HCT116 (cell line): ENCODE results near the gene CDYL. TPM values are rescaled to one million over a fixed set of nuclear protein-coding genes. Genes with fewer than 3 reads are reported as not detected.

Source experiments
- ATAC-seq: fragments of 200-7000 bp; cut with Tn5 transposase; 2 replicates; pipeline ENCODE4 v1.9.1; 2020; ENCODE audit warnings: mild to moderate bottlenecking, moderate library complexity
- BruUV-seq: library from RNA; stranded (reverse); fragments of 400-500 nt; replicated peaks from 2 replicates; lab custom pipeline; 2021; lab: Mats Ljungman, UMichigan
- CTCF ChIA-PET: fragments of 300-600 bp; sonication (Branson Sonifier 250); formaldehyde crosslinking; loops from one replicate; lab custom pipeline; 2021; ENCODE audit warnings: antibody characterized with exemption; lab: Charles Lee
- POLR2A ChIA-PET: fragments of 300-600, 350-600 bp; sonication (Branson Sonifier 250); formaldehyde crosslinking; loops from one replicate; lab custom pipeline; 2021; ENCODE audit warnings: antibody characterized with exemption; lab: Charles Lee
- RAD21 ChIA-PET, 2 experiments: fragments of 300-600 bp; sonication (Branson Sonifier 250); formaldehyde crosslinking; loops; one replicate each; lab custom pipeline; 2023; ENCODE audit warnings: low total read pairs in 2 of 2; ENCODE audit not compliant: uncharacterized antibody in 2 of 2, unreplicated experiment in 2 of 2, low non-redundant PET in 1 of 2; lab: Charles Lee
- DNase-seq: peaks from one replicate; pipeline ENCODE4 v3.0.0-alpha.2; 2010; ENCODE audit warnings: low read depth, low spot score
- H2AFZ ChIP-seq: fragments of 200-600 bp; shearing (Covaris generic), sonication (generic); 2 replicates; pipeline ENCODE4 v1.6.1; 2017; ENCODE audit warnings: low read depth, mixed run types, mixed read lengths, antibody characterized with exemption, low read length; ENCODE audit not compliant: poor library complexity, severe bottlenecking
- H3K27ac ChIP-seq: 2 replicates; pipeline ENCODE4 v1.5.1; 2012; ENCODE audit warnings: low read depth, low read length
- H3K27me3 ChIP-seq: fragments of 200-600 bp; sonication (generic); 2 replicates; pipeline ENCODE4 v1.6.1; 2016; ENCODE audit warnings: mixed run types, low read length, mixed read lengths; ENCODE audit not compliant: insufficient read depth
- H3K36me3 ChIP-seq, 2 experiments: fragments of 200-500 bp in 1 of 2; fragments of 200-600 bp in 1 of 2; sonication (Bioruptor generic) in 1 of 2; sonication (generic) in 1 of 2; 2 replicates each; pipeline versions ENCODE4 v1.5.1 to v1.6.1; 2014 to 2016; ENCODE audit warnings: low read length in 2 of 2, inconsistent platforms in 1 of 2, mixed read lengths in 1 of 2, mixed run types in 1 of 2; ENCODE audit not compliant: insufficient read depth in 2 of 2, control insufficient read depth in 1 of 2
- H3K4me1 ChIP-seq, 2 experiments: fragments of 200-600 bp in 1 of 2; sonication (generic) in 1 of 2; 2 replicates each; pipeline versions ENCODE4 v1.5.1 to v1.6.1; 2012 to 2017; ENCODE audit warnings: low read length in 2 of 2, inconsistent platforms in 1 of 2, mild to moderate bottlenecking in 1 of 2, mixed read lengths in 1 of 2, mixed run types in 1 of 2, moderate library complexity in 1 of 2; ENCODE audit not compliant: insufficient read depth in 2 of 2, control insufficient read depth in 1 of 2
- H3K4me2 ChIP-seq: fragments of 200-600 bp; sonication (generic); 2 replicates; pipeline ENCODE4 v1.6.1; 2017; ENCODE audit warnings: mixed run types, low read length, mixed read lengths
- H3K4me3 ChIP-seq, 2 experiments: fragments of 200-600 bp in 1 of 2; sonication (generic) in 1 of 2; replicated peaks in 1 of 2; 2 replicates each; pipeline ENCODE4 v1.5.1; 2011 to 2016; ENCODE audit warnings: low read length in 2 of 2, control low read depth in 1 of 2, low read depth in 1 of 2, mild to moderate bottlenecking in 1 of 2, mixed read lengths in 1 of 2, mixed run types in 1 of 2
- H3K79me2 ChIP-seq: fragments of 200-600 bp; sonication (generic); 2 replicates; pipeline ENCODE4 v1.6.1; 2017; ENCODE audit warnings: mild to moderate bottlenecking, mixed run types, low read length, moderate library complexity, mixed read lengths; ENCODE audit not compliant: insufficient read depth
- H3K9ac ChIP-seq: fragments of 200-600 bp; sonication (generic); 2 replicates; pipeline ENCODE4 v1.6.1; 2016; ENCODE audit warnings: low read length, mixed read lengths
- H3K9me2 ChIP-seq: fragments of 200-600 bp; sonication (generic), shearing (Covaris generic); 2 replicates; pipeline ENCODE4 v1.6.1; 2017; ENCODE audit warnings: mixed run types, mild to moderate bottlenecking, moderate library complexity; ENCODE audit not compliant: insufficient read depth
- H3K9me3 ChIP-seq, 2 experiments: fragments of 200-500 bp in 1 of 2; fragments of 200-600 bp in 1 of 2; sonication (Bioruptor generic) in 1 of 2; sonication (generic) in 1 of 2; 2 replicates each; pipeline ENCODE4 v1.6.1; 2014 to 2017; ENCODE audit warnings: low read length in 2 of 2, mixed read lengths in 2 of 2, inconsistent platforms in 1 of 2, low read depth in 1 of 2, mild to moderate bottlenecking in 1 of 2, mixed run types in 1 of 2, moderate library complexity in 1 of 2; ENCODE audit not compliant: control insufficient read depth in 1 of 2, insufficient read depth in 1 of 2
- H4K20me1 ChIP-seq: fragments of 200-600 bp; sonication (generic), shearing (Covaris generic); 2 replicates; pipeline ENCODE4 v1.6.1; 2017; ENCODE audit warnings: mixed run types, mild to moderate bottlenecking, moderate library complexity; ENCODE audit not compliant: insufficient read depth
- CBX3 ChIP-seq: IDR thresholded peaks from 2 replicates; pipeline ENCODE4 v1.6.1; 2012; ENCODE audit warnings: low read depth
- CTCF ChIP-seq, 3 experiments: fragments of 200-600 bp in 1 of 3; sonication (generic) in 1 of 3; IDR thresholded peaks in 2 of 3; conservative IDR thresholded peaks in 1 of 3; 2 replicates each; pipeline ENCODE4 v1.5.1; 2012 to 2017; ENCODE audit warnings: low read depth in 2 of 3, low read length in 2 of 3, antibody characterized with exemption in 1 of 3, borderline replicate concordance in 1 of 3, control low read depth in 1 of 3, mild to moderate bottlenecking in 1 of 3, mixed read lengths in 1 of 3, mixed run types in 1 of 3, moderate library complexity in 1 of 3; ENCODE audit not compliant: insufficient read depth in 1 of 3
- EGR1 ChIP-seq: IDR thresholded peaks from 2 replicates; pipeline ENCODE4 v1.6.1; 2012; ENCODE audit warnings: low read depth
- ELF1 ChIP-seq: IDR thresholded peaks from 2 replicates; pipeline ENCODE4 v1.6.1; 2012; ENCODE audit warnings: low read depth, borderline replicate concordance
- EZH2 ChIP-seq: fragments of 200-600 bp; sonication (generic); IDR thresholded peaks from 2 replicates; pipeline ENCODE4 v1.6.1; 2017; ENCODE audit warnings: antibody characterized with exemption, mixed run types
- EZH2phosphoT487 ChIP-seq: fragments of 200-600 bp; IDR thresholded peaks from 2 replicates; pipeline ENCODE4 v1.6.1; 2018; ENCODE audit warnings: antibody characterized with exemption, borderline replicate concordance
- FOSL1 ChIP-seq: IDR thresholded peaks from 2 replicates; pipeline ENCODE4 v1.6.1; 2012; ENCODE audit warnings: low read depth
- POLR2A ChIP-seq: IDR thresholded peaks from 2 replicates; pipeline ENCODE4 v1.7.0; 2011; ENCODE audit warnings: borderline replicate concordance; ENCODE audit not compliant: insufficient read depth, insufficient read length; ENCODE audit errors: extremely low read depth
- POLR2AphosphoS5 ChIP-seq: IDR thresholded peaks from 2 replicates; pipeline ENCODE4 v1.6.1; 2011; ENCODE audit warnings: mild to moderate bottlenecking, low read depth, low read length, moderate library complexity
- RAD21 ChIP-seq: IDR thresholded peaks from 2 replicates; pipeline ENCODE4 v1.6.1; 2012; ENCODE audit warnings: low read depth, mild to moderate bottlenecking
- SP1 ChIP-seq: IDR thresholded peaks from 2 replicates; pipeline ENCODE4 v1.6.1; 2012; ENCODE audit warnings: low read depth
- SRF ChIP-seq: IDR thresholded peaks from 2 replicates; pipeline ENCODE4 v1.6.1; 2012; ENCODE audit warnings: low read depth
- TCF7L2 ChIP-seq: IDR thresholded peaks from 2 replicates; pipeline ENCODE4 v1.7.0; 2011; ENCODE audit warnings: borderline replicate concordance, inconsistent platforms; ENCODE audit not compliant: insufficient read depth, insufficient read length; ENCODE audit errors: extremely low read depth
- ZFX ChIP-seq: fragments of 450-650 bp; IDR thresholded peaks from 2 replicates; pipeline ENCODE4 v1.6.1; 2017
- intact Hi-C: fragments of 100-400 bp; cut with micrococcal nuclease; formaldehyde crosslinking; loops from 2 replicates; pipeline ENCODE4 v1.10.0; 2022
- total RNA-seq: library from RNA; stranded (reverse); gene quantifications from one replicate; pipeline ENCODE4 v1.2.1, GENCODE V29; 2021; ENCODE audit not compliant: unreplicated experiment
- TF ChIP-seq, protein P1 (sequence below): IDR thresholded peaks from 2 replicates; pipeline ENCODE4 v1.6.1; 2012
- TF ChIP-seq, protein P2 (sequence below): IDR thresholded peaks from 2 replicates; pipeline ENCODE4 v1.6.1; 2012; ENCODE audit warnings: low read depth

The CDYL gene
- total RNA-seq, 1 experiment from 2014 or later, result 42.6 TPM

DNA sequence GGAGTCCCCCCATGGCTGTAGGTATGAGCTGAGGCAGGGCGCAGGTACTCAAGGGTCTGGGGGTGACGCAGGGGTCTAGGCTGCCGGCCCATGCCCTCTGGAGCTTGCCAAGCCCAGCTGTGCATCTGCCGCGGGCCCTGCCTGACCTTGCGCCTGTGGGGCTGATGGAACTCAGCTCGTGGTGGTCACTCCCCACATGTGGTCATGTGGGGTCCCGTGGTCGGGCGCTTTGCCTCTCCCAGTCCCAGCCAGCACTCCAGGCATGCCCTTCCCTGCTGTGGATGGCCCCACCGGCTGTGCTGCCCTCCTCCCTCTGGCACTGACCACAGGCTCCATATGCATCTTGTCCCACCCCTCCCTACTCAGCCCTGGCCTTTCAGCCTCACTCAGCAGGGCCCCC lies 170.3 kb downstream of the CDYL start:
- Histone ChIP-seq H3K9ac (no peak overlapping the region), H3K4me3 (no peak overlapping the region), H3K36me3 (peaks cover 0 to 7% of the 10 kb centered on the region in 2 experiments; a peak in 2 of 4 replicates), H3K27ac (no peak overlapping the region), H3K27me3 (no peaks in the 10 kb centered on the region), H3K9me3 (no peaks in the 10 kb centered on the region), H3K79me2 (0 out of 2 replicates have a peak, but pooled peaks cover 4% of the 10 kb centered on the region), H2AFZ (no peak overlapping the region), H3K4me1 (peaks cover 13% of the 10 kb centered on the region in 2 experiments), H3K9me2 (no peaks in the 10 kb centered on the region), H3K4me2 (no peak overlapping the region), H4K20me1 (peaks cover 10% of the 10 kb centered on the region; the same call in 1 of the 2 replicates)
- BruUV-seq, result no TSS peak
- DNase-seq (no peak), ATAC-seq (no peak)
- ChIA-PET POLR2A (no interaction called here), CTCF (no interaction called here), RAD21 (no interaction called here)
- intact Hi-C loops, result no loop called here
- no peak for TF ChIP-seq FOSL1
- TF ChIP-seq TCF7L2, result no peak
- no peak for TF ChIP-seq SP1
- TF ChIP-seq POLR2AphosphoS5, result no peak
- no peak for TF ChIP-seq CTCF (IDR thresholded peaks at IDR 0.05 in 2 of 3, conservative IDR thresholded peaks at IDR 0.05 in 1 of 3; ENCODE audit: borderline replicate concordance in 1 of 3, insufficient read depth in 1 of 3, low read depth in 2 of 3, low read length in 2 of 3)
- TF ChIP-seq, protein P1, sequence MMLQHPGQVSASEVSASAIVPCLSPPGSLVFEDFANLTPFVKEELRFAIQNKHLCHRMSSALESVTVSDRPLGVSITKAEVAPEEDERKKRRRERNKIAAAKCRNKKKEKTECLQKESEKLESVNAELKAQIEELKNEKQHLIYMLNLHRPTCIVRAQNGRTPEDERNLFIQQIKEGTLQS, result no peak
- no peak for TF ChIP-seq POLR2A
- TF ChIP-seq, protein P2, sequence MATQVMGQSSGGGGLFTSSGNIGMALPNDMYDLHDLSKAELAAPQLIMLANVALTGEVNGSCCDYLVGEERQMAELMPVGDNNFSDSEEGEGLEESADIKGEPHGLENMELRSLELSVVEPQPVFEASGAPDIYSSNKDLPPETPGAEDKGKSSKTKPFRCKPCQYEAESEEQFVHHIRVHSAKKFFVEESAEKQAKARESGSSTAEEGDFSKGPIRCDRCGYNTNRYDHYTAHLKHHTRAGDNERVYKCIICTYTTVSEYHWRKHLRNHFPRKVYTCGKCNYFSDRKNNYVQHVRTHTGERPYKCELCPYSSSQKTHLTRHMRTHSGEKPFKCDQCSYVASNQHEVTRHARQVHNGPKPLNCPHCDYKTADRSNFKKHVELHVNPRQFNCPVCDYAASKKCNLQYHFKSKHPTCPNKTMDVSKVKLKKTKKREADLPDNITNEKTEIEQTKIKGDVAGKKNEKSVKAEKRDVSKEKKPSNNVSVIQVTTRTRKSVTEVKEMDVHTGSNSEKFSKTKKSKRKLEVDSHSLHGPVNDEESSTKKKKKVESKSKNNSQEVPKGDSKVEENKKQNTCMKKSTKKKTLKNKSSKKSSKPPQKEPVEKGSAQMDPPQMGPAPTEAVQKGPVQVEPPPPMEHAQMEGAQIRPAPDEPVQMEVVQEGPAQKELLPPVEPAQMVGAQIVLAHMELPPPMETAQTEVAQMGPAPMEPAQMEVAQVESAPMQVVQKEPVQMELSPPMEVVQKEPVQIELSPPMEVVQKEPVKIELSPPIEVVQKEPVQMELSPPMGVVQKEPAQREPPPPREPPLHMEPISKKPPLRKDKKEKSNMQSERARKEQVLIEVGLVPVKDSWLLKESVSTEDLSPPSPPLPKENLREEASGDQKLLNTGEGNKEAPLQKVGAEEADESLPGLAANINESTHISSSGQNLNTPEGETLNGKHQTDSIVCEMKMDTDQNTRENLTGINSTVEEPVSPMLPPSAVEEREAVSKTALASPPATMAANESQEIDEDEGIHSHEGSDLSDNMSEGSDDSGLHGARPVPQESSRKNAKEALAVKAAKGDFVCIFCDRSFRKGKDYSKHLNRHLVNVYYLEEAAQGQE, result no peak
- TF ChIP-seq EZH2, result no peak
- no peak for TF ChIP-seq RAD21
- no peak for TF ChIP-seq ELF1
- no peak for TF ChIP-seq ZFX
- no peak for TF ChIP-seq EZH2phosphoT487
- TF ChIP-seq EGR1, result no peak
- TF ChIP-seq SRF, result no peak
- TF ChIP-seq CBX3, result no peak
